ENCODE data around the gene IRF6.

Gene IRF6

DNA sequence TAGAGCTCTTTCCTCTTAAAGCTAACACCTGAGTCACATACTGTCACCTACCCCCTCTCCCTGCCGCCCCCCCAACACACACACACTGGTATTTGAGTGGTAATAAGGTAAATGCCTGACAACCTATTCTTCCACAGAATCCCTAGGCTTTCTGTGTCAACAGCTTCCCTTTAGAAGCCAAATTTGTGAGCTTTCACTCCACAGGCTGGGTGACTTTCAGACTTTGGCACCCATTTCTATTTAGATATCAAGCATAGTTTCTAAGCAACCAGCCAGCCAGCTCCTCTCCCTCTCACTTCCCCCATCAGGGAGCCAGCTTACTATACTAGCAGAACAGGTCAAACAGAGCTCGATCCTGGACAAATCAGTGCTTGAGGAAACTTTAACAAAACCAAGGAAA, 18.4 kb downstream of the IRF6 start:
- no peak for DNase-seq

DNA sequence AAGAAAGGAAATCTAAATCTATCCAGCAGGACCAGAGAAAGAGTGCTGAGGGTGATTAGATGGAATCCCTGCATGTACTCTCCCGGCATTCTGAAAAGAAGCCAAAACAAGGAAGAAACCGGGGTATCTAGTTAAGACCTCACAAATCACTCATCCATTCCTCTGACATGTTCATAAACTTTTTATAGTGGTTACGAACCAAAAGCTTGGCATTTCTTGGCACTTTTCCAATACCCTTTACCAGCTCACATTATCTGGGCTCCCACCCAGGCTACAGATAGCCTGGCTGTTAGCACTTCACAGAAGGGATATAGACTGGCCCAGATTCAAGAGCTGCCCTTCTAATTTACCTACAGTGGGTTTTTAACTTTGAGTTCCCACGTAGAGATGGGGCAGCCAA, 19.8 kb downstream of the IRF6 start:
- no peak for DNase-seq

DNA sequence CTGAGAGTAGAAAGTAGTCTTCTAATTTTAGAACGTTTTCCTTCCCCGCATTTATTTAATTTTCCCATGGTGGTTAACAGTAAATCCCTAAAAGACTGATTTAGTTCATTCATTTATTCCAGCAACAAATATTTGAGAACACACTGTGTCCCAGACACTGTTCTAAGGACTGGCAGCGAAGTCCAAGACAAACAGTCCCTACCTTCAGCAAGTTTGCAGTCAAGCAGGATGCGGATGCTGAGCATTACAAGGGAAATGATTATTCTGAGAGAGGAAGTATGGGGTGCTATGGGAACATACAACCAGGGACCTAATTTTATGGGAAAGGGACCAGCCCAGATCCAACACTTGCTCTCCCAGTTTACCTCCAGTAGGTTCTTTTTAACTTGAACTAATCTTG, 20.4 kb downstream of the IRF6 start:
- DNase-seq, result no peak

DNA sequence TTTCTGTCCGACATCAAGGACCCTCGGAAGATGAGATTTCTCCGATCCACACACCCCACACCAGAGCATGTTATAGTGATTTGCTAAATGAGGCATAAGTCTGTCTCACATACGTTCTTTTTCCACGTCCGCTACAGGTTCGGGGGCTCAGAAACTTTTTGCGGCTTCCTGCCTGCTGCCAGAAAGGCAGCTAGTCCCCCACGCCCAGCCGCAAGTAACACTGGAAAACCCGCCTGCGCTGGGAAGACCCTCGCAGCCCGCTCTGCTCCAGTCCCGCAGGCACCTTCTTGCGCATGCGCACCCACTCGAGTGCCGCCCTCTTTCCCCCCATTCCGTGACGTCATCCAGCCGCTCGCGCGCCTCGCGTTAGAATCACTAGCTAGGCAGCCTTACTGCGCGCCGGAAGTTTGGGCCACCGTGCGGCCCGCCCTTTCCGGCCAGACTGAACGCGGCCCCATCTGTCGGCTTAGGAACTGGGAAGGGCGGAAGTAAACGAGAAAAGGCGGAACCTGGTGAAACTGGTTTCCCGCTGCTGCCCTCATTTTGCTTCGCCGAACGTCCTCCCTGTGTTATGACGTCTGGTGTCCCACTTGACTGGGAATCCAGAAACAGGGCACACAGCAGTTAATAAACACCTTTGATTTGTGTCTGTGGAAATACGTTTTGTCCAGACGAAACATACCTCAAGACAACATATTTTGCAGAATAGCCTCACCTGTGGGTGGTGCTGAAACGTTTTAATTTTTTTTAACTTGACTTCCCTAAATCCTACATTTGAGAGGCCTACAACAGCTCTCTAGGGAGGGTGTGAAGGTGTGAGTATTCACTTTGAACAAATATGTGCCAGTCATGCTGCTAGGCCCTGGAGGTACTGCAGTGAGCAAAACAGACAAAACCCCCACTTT, 21.4 kb downstream of the IRF6 start, which contains the start of gene C1orf74:
C1orf74 (minus strand) TSS at position 295 of the 905 bp plus-strand sequence. CDS start 925 bp downstream, outside the sequence.
- peak; percentile 100 for DNase-seq

DNA sequence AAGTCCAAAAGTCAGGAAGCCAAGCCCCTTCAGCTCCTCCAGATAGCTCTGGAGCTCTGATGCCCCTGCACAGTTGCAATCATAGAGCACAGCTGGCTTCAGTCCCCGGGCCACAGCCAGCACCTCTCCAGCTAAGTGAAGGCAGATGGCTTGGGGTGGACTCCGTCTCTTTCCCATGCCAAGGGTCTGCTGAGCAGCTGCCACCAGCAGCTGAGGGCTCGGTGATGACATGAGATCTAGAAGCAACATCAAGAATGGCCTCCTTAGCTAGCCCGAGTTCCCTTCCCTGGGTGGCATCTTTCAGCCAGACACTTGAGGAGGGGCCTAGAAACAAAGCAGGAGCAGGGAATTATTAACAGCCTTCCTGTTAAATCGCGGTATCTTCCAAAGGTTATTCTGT, 22.6 kb downstream of the IRF6 start:
- DNase-seq, result no peak

DNA sequence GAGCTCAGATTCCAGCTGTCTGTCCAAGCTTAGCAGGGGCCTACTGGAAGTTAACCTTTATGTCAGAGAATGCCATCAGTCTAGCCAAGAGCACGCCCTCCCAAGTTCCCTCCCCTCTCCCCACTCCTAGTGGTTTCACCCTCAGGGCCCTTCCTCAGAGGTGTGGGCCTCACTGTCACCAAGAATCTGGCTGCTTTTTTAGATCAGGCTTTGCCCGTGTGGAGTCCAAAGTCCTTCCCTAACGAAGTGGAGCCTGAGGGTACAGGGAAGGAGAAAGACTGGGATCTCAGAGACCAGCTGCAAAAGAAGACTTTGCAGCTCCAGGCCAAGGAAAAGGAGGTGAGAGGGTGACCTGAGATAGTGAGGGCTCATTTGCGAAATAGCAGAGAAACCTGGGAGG, 25.7 kb downstream of the IRF6 start:
- DNase-seq, result no peak

DNA sequence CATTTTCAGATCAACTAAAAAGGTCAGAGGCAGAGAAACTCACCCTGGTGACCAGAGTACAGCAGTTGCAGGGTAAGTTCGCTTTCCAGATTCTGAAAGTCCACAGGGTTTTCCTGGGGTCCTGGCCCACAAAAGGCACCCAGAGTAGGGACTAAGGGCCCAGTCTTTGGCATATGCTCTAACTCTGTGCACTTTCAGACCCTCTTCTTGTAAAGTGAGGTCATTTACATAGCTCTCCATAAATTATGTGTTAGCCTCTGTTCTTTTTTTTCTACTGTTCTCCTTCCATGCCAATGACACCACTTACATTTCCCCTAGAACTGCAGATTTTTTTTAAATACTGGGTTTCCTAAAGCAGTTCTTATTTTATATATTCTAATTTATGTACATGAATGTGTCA, 27.8 kb downstream of the IRF6 start:
- DNase-seq, result no peak

DNA sequence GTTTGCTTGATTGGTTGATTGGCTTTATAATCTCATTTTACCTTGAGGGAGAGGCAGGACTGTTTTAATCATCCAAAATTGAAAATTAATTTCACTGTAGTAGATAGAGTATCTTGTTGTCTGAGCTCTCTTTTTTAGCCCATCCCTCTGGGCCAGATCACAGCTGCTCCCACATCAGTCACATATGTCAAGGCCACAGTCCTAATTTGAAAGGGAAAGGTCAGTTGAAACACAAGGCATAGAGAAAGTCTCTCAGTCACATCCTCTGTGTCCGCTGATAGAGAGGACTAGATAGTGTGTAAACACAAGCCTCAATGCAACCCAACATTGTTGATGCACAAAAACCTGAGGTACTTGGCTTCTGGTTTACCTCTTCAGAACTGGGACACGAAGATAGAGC, 28.4 kb downstream of the IRF6 start:
- no peak for DNase-seq

DNA sequence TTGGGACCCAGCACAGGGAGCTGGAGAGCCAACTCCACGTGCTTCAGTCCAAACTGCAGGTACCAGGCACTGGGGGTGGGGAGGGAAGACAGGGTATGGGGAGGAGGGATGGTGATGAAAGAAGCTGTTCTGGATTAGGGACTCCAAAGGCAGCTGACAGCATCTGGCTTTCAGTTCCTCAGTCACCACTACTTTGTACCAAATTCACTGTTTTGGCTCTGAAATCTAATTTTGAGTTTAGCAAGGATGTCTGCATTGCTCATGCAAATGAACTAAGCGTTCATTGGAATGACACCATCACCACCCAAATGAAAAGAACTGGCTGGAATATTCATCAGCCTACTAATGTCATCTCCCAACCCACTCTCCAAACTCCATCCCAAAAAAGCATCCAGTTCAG, 30.3 kb downstream of the IRF6 start:
- DNase-seq, result no peak

DNA sequence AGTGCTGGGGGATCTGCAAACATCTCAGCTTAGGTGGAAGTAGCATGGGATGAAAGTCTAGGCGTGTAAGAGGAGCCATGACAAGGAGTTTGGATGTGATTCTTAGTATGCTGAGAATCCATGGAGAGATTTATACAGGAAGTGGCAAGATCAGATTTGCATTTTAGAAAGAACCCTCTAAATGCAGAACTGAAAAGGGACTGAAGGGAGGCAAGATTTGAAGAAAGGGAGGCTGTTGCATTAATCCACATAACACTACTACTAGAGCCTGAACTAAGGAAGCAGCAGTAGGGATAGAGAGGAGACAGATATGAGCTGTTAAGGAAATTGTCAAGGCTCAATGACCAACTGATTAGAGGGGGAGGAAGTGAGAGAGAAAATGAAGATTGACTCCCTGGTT, 31.4 kb downstream of the IRF6 start:
- no peak for DNase-seq

DNA sequence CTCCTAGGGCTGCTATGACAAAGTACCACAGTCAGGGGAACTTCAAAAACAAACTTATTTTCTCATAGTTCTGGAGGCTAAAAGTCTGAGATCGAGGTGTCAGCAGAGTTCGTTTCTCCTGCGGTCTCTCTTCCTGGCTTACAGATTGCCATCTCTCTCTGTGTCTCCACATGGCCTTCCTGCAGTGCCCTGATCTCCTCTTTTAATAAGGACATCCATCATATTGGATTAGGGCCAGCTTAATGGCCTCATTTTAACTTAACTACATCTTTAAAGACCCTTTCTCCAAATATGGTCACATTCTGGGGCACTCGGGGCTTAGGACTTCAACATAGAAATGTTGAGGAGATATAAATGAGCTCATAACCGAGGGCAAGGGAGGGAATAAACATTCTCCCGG, 33.8 kb downstream of the IRF6 start:
- no peak for DNase-seq

DNA sequence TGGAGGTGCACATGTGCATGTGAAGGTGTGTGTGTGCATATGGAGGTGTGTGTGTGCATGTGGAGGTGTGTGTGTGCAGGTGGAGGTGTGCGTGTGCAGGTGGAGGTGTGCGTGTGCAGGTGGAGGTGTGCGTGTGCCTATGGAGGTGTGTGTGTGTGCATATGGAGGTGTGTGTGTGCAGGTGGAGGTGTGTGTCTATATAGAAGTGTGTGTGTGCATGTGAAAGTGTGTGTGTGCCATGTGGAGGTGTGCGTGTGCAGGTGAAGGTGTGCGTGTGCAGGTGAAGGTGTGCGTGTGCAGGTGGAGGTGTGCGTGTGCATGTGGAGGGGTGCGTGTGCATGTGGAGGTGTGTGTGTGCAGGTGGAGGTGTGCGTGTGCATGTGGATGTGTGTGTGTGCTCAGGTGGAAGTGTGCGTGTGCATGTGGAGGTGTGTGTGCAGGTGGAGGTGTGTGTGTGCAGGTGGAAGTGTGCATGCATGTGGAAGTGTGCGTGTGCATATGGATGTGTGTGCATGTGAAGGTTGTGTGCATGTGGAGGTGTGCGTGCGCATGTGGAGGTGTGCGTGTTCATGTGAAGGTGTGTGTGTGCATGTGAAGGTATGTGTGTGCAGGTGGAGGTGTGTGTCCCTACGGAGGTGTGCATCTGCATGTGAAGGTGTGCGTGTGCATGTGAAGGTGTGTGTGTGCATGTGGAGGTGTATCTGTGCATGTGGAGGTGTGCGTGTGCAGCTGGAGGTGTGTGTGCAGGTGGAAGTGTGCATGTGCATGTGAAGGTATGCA, 35.1 kb downstream of the IRF6 start:
- no peak for DNase-seq

DNA sequence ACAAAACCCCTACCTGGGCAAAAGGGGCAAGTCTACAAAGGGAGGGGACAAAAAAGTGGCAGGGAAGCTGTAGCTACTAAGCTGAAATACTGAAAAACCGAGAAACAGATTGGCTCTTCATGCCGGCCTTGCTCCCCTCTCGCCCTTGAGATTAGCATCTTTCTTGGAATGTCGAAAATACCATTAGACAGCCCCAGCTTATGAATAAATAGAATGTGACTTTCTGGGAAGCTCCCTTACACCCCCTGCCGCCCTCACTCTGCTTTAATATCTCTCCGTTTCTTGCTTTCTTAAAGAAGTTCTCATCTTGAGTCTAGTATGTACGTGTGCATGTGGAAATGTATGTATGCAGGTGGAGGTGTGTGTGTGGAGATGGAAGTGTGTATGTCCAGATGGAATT, 36.0 kb downstream of the IRF6 start:
- no peak for DNase-seq

DNA sequence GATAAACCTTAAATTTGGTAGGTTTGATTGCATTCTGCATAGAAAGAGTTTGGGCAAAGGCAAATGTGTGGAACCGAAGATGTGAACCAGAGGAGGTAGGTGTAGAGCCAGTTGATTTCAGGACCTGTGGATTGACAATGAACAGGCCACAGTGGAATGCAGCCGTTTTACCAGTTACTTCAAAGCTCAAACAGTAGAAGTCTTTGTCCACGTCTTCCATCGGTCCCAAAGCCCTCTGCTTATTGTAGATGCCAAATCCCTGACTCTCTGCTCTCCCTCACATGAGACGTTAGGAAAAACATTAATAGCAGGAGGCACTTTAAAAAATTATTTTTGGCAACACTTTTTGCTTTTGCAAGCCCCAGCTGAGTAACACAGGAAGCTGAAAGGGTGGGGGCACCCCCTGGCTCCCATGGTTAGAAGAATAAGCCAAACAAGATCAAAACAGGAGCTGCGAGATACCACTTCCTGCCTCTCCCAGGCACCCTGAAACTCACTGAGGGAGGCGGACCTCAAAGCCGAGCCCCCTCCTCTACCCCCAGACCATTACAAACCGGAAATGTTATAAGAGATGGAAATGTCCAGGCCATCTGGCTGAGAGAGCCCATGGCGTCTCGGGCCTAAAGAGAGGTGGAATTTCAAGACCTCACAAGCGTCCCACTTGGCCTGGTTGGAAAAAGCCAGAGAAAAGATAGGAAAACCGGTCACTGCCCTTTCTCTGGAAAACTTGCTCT, 36.6 kb downstream of the IRF6 start:
- peak; percentile 58 for DNase-seq

DNA sequence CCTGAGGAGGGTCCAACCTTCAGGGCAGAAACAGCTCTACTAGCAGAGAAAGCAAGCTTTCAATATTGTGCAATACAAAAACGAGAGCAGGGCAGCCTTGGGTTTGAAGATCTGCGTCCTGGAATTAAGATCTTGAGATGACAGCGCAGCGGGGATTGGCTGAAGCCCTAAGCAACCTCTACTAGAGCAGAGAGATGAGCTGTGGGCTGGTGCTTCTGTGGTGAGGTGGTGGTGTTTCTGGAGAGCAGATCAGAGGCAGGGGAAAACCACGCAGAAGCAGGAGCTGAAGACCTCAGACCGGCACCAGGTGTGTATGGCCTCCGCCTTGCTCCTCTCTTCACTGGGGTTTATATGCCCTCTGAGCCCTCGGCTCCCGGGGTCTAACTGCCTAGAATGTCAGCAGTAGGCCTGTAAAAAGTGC, 37.6 kb downstream of the IRF6 start:
- DNase-seq, result peak; percentile 59

DNA sequence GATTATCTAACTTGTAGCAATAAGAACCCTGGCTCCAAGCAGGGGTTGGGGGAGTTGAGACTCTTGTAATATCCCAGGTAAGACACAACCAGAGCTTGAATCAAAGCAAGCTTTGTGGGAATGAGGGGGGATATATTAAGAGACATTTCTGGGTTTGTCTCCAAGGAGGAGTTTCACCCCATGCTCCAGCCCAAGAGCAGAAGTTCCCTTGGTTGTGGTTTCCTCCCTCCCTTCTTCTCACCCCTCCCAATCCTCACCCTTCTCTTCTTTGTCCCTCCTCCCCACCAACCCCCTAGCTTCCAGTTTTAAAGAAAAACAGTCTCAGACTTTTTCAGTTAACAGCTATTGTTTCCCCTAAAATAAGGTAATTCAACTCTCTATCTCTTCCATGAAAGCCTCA, 38.2 kb downstream of the IRF6 start:
- no peak for DNase-seq

DNA sequence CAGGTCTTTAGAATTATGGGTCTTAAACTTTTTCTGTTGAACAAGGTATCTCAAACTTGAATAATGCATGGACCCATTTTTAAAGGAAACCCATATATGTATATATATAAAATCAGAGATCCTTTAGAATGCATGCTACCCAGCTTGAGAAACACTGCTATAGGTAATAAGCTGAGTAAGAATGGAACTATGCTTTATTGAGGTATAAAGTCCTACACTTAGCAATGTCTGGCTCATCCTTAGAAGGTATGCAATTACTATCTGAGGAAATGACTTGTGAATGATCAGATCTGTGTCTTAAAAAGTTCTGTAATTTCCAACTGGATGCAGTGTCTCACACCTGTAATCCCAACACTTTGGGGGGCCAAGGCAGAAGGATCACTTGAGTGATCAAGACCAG, 38.8 kb downstream of the IRF6 start:
- no peak for DNase-seq

DNA sequence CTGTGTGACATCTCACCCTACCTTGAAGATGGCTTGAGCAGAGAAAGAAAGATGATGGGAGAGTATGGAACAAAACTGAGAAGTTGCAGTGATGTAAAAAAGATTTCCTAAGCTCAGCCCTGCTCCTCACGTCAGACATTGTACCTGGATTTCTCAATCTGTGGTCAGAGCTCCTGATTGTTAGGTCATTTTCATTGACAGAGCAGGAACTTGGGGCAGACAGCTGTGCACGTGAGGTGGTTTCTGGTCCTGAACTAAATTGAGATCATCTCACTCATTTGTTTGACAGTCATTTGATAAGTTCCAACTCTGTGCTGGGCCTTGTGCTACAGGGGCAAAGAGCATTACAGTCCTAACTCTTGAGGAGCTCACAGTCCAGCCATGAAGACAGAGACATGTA, 39.9 kb downstream of the IRF6 start:
- no peak for DNase-seq

DNA sequence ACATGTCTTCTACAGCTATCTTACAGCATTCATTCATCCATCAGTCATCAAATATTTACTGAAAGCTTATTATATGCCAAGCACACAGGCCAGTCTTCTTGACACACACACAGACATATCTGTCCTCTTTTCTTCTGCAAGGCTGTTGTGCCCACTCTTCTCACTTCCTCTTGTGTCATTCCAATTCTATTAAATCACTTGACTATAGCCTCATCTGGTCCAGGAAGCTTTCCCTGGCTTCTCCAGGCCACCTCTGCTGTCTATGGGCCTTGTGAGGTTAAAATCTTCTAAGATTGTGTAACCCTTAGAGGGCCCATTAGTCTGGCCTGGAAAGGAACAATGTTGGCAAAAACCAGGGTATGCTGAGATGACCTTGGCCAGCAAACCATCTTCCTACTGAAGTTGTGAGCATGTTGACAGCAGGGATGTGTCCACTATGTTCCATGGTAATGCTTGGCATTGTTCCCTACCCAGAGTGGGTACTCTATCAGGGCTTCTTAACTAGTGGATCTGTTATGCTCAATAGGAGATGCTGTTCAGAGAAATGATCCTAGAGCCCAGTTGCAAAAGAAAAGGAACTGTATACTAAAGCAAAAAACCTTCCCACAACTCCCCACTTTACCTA, 44.8 kb downstream of the IRF6 start:
- DNase-seq, result no peak

DNA sequence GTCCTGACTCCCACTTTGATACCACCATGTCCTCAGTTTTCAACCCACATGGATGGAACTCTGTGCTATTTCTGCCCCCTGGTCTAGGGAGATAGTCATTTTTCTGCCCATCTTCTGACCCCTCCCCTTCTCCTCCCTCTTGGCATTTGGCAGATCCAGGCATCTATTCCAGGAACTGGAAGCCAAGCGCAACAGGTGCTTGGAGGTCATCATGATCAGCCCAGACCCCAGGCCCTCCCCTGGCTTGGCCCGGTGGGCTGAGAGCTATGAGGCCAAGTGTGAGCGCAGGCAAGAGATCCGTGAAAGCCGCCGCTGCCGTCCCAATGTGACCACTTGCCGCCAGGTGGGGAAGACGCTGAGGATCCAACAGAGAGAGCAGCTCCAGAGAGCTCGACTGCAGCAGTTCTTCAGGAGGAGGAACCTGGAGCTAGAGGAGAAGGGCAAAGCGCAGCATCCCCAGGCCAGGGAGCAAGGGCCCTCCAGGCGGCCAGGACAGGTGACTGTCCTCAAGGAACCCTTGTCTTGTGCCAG, 46.0 kb downstream of the IRF6 start:
- no peak for DNase-seq

DNA sequence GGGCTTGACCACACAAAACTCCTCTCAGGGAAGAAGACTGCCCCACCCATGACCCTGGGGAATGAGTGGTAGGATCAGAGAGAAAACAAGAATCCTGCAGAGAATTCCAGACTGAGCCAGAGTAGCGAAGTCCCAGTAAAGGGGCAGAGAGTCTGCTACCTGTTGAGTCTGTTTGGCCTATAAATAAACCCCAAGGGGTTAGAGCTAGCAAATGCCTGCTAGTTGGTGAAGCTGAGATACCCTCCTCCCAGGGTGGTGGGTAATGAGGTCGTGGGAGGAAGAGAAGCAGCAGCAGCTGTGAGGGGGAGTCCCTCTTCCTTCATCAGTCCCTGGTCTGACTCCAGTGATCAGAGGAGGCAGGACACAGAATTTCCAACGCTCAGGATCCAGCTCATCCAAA, 47.5 kb downstream of the IRF6 start:
- no peak for DNase-seq

DNA sequence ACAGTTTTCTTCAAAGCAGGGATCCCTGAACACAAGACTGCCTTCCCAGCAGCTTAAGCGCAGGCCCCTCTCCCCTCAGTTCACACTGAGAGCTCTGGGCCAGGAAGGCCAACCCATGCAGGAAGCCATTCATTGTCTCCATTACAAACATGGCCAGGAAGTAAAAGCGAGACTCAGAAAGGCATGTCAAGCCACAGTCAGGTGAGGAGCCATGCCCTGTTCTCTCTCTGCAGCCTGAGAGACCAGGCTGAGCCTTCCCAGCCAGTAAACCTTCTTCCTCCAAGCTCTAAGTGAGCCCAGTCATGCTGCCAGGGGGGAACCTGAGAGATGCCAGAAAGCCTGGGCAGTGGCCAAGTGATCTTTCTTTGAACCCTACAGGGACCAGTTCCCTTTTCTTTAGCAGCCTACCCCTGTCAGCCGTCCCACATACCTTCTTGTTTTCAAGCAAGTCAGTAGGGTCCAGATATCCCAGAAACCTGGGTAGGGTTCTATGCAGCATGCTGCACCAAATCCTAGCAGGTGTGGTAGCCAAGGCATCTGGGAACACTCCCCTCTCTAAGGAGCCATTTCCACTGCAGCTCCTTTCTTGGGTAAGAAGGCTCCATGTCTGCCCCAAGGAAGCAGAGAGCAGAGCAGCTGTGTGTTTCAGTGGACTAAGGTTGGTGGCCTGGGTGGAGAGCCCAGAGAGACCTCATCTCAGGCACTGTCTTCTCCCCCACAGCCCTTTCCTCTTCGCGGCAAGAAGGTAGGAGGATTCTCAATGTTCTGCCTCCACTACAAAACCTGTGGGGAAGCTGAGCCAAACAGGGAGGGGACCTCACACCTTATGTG, 49.1 kb downstream of the IRF6 start:
- no peak for DNase-seq
